Mucosa of descending colon (tissue), 3 donors: ENCODE measurements around the gene DSTN. TPM values are rescaled to one million over a fixed set of nuclear protein-coding genes. Genes with fewer than 3 reads are reported as not detected.

Source experiments
- ATAC-seq: fragments of 200-7000 bp; cut with Tn5 transposase; one replicate; pipeline ENCODE4 v1.9.1; 2020; ENCODE audit warnings: mild to moderate bottlenecking, moderate library complexity
- DNase-seq, 3 donors: peaks; one replicate each; pipeline ENCODE4 v3.0.0-alpha.2; 2020
- H3K36me3 ChIP-seq: fragments of 200-600 bp; one replicate; pipeline ENCODE4 v1.8.0; 2021; ENCODE audit warnings: low read depth, mild to moderate bottlenecking
- H3K4me1 ChIP-seq: fragments of 200-600 bp; one replicate; pipeline ENCODE4 v1.8.0; 2021; ENCODE audit warnings: low read depth, mild to moderate bottlenecking
- H3K4me3 ChIP-seq: fragments of 200-600 bp; one replicate; pipeline ENCODE4 v1.8.0; 2021; ENCODE audit warnings: mild to moderate bottlenecking
- H3K9me3 ChIP-seq: fragments of 200-600 bp; one replicate; pipeline ENCODE4 v1.8.0; 2021; ENCODE audit warnings: mild to moderate bottlenecking
- intact Hi-C, 2 donors: fragments of 100-400 bp; cut with DNase I in 1 of 2; cut with micrococcal nuclease in 1 of 2; formaldehyde crosslinking; loops; one replicate each; pipeline versions ENCODE4 v1.11.0 to v1.11.1; 2022; cut with DNase I, micrococcal nuclease
- total RNA-seq, 3 donors: library from RNA; stranded (reverse); fragmentation: NEBNext Ultra II Directional in 2 of 3; extraction: Animal tissue kit (Norgen Biotek cat#: 25700) in 2 of 3; gene quantifications; one replicate each; pipeline versions ENCODE4 v1.2.1 to v1.2.4, GENCODE V29; 2021 to 2023
- TF ChIP-seq, protein P1 (sequence below): fragments of 200-600 bp; IDR thresholded peaks from one replicate; pipeline ENCODE4 v1.8.0; 2022; ENCODE audit warnings: antibody characterized with exemption, mild to moderate bottlenecking
- donor health status: DM: no; HTN: no; CAD: no; lungs with moderate emphysema.
- donor health status: DM: no; HTN: no; CAD: no.
- donor health status: DM: no; HTN: yes; CAD: no.

The DSTN gene
- total RNA-seq, 3 donors from 2014 or later = 261 to 946 (median 284) TPM

DNA sequence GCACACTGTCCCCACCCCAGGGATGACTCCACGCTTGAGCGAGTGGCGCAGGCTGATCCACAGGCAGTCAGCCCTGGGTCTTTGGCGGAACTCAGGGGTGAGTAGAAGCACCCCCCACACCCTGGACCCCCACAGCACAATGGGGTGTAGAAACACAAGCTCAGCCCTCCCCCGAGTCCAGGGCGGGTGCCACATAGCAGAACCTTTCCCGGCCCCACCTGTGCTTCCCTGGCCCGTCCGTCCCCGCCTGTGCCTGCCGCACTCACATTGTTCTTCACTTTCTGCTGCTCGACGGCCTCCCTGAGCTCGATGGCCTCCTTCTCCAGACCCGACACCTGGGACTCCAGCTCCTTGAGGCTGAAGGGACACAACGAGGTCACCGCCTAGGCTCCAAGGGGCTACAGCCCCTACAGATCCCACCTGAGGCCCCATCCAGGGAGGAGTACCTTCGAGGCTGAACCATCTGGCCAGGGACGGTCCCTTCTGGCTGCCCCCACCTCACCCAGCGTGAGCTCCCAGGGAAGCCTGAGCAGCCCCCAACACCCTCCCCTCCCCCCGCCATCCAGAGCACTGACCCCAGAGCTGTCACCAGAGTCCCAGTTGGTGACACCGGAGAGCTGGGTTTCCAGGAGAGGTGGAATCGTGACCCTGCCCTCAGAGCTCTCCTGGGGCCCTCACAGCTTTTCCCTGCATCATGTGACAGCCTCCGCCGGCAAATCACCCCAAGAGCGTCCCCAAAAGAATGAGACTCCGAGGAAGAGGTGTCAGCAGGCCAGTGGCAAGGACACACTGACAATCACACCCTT, 55.6 kb downstream of the DSTN start:
- Histone ChIP-seq H3K9me3 (no peaks in the 10 kb centered on the region), H3K4me1 (peaks cover 2% of the 10 kb centered on the region), H3K36me3 (peaks cover 16% of the 10 kb centered on the region), H3K4me3 (no peak overlapping the region)
- intact Hi-C loops = no loop called here
- TF ChIP-seq, protein P1, sequence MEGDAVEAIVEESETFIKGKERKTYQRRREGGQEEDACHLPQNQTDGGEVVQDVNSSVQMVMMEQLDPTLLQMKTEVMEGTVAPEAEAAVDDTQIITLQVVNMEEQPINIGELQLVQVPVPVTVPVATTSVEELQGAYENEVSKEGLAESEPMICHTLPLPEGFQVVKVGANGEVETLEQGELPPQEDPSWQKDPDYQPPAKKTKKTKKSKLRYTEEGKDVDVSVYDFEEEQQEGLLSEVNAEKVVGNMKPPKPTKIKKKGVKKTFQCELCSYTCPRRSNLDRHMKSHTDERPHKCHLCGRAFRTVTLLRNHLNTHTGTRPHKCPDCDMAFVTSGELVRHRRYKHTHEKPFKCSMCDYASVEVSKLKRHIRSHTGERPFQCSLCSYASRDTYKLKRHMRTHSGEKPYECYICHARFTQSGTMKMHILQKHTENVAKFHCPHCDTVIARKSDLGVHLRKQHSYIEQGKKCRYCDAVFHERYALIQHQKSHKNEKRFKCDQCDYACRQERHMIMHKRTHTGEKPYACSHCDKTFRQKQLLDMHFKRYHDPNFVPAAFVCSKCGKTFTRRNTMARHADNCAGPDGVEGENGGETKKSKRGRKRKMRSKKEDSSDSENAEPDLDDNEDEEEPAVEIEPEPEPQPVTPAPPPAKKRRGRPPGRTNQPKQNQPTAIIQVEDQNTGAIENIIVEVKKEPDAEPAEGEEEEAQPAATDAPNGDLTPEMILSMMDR = no peak
- DNase-seq (peak in 2 of 3 donors; percentile 30 to 52), ATAC-seq (no peak)

- intact Hi-C loops = no loop called here
- ATAC-seq = peak; percentile 77
- TF ChIP-seq, protein P1 = no peak
- H3K4me3 ChIP-seq = no peak overlapping the region
- H3K9me3 ChIP-seq = no peaks in the 10 kb centered on the region
- peaks cover 2% of the 10 kb centered on the region for H3K4me1 ChIP-seq
- peaks cover 10% of the 10 kb centered on the region for H3K36me3 ChIP-seq
- DNase-seq = peak; percentile 43 to 61 (median 55)
Observed at GRCh38 chr20:17626217-17627007, 56.5 kb downstream of the DSTN start.

DNA sequence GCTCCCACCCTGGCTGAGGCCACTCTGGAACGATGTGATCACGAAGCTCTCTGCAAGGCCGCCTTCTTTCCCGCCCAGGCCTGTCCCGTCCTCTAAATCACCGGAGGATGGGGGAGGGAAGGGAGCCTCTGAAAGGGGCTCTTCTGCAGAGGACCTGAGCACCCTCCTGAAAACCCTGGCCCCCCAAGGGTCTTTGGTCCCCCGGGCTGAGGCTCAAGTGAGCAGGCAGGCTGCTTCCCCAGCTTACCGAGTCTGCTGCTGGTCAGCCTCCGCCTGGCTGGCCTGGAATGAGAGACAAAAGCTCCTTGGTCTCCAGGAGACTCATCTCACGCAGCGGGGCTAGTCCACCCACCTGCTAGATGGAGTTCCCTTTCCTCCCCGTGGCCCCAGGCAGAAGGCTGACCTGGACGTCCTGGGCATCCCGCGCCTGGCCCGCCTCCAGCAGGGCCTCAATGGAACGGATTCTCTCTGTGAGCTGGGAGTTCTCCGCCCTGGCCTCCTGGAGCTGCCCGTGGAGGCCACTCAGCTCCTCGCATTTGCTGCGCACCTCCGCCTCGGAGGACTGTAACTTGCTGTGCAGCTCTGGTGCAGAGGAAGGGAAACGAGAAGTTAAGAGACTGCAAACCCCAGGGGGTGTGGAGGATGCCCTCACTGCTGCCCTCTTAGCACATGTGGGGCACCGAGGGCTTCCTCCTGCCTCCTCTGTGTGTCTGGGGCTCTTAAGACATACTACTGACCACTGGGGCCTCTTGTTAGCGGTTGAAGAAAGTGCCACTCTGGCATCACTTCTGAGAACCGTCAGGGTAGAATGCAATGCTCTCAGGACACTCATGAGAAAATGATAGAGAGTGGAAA, 57.5 kb downstream of the DSTN start:
- Histone ChIP-seq H3K9me3 (no peaks in the 10 kb centered on the region), H3K4me3 (no peak overlapping the region), H3K36me3 (peaks cover 8% of the 10 kb centered on the region), H3K4me1 (peaks cover 2% of the 10 kb centered on the region)
- peak in 2 of 3 donors; percentile 24 to 44 for DNase-seq
- intact Hi-C loops = no loop called here
- TF ChIP-seq, protein P1 = no peak
- ATAC-seq = no peak

- peak in 2 of 3 donors; percentile 21 to 41 for DNase-seq
- TF ChIP-seq, protein P1 = no peak
- intact Hi-C loops = no loop called here
Observed at GRCh38 chr20:17628101-17628841, 58.4 kb downstream of the DSTN start.

DNA sequence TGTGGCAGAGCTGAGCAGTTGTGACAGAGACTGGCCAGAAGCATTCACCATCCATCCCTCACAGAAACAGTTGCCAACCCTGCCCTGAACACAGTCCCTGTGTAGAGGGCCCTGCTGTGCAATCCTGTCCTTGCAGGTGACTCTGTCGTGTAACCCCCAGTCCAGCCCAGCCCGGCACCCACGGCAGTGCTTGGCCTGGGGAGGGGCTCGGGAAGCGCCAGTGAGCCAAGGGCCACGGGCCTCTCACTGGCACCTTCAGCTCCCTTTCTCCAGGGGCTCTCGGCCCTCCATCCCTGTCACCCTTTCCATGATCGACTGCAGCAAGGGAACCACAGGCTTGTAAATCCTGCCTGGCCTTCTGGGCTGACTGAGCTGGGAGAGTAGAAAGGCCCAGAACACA, 59.1 kb downstream of the DSTN start:
- DNase-seq = peak in 1 of 3 donors; percentile 40
- TF ChIP-seq, protein P1 = no peak
- intact Hi-C loops = no loop called here
- no peaks in the 10 kb centered on the region for H3K9me3 ChIP-seq
- peaks cover 12% of the 10 kb centered on the region for H3K36me3 ChIP-seq
- H3K4me3 ChIP-seq = no peak overlapping the region
- H3K4me1 ChIP-seq = peaks cover 2% of the 10 kb centered on the region
- ATAC-seq = no peak

More at GRCh38 chr20:17628101-17628841, 58.4 kb downstream of the DSTN start:
- H3K9me3 ChIP-seq = no peaks in the 10 kb centered on the region
- peaks cover 2% of the 10 kb centered on the region for H3K4me1 ChIP-seq
- H3K4me3 ChIP-seq = no peak overlapping the region
- ATAC-seq = no peak
- H3K36me3 ChIP-seq = peaks cover 11% of the 10 kb centered on the region
